ENCODE measurements around the gene NELFB.

GRCh38 chr9:137319739-137320551 is 64.8 kb downstream of the NELFB start:
- TF ChIP-seq POLR2A (IDR thresholded peaks at IDR 0.05) (no peak), CTCF (IDR thresholded peaks at IDR 0.05) (no peak)
